ENCODE measurements around the gene SEMA7A.

The SEMA7A gene

DNA sequence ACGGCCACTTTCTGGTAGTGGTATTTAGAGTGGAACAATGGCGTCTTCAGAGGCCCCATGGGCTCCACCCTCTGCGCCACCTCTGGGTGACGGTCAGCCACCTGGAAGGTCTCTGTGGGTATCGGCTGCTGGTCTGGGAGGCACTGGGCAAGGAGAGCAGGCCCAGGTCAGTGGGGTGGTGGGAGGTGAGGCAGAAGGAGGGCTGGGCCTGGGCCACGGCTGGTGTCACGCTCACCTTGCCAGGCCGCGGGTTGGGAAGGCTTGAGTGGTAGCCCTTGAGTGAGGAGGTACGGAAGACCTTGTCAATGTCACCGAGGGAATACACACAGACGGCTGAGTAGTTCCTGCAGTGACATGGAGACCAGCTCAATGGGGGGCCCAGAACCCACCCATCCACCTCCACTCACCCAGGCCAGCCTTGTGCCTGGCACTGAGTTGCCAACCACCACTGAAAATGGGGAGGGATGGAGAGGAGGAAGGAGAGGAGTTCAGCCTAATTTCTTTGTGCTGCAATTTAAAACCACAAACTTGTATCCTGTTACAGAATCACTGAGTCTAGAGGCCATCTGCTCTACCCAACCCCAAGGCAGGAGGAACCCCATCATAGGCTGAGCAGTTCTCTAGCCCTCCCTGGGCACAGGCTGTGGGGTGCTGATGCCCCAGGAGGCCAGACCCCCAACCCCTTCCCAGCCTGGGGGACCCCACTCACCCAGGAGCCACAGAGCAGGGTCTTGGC, 19.0 kb downstream of the SEMA7A start:
- H3K9me3 ChIP-seq (ENCODE audit: low read length) = no peaks in the 10 kb centered on the region
- no peaks in the 10 kb centered on the region for H3F3A ChIP-seq (ENCODE audit: insufficient read depth, low read length)
- H2AFZ ChIP-seq (ENCODE audit: low read length) = no peak overlapping the region
- no peaks in the 10 kb centered on the region for H3K4me1 ChIP-seq (ENCODE audit: insufficient read depth, low read length, severe bottlenecking)
- TF ChIP-seq EZH2 (IDR thresholded peaks at IDR 0.05; ENCODE audit: borderline replicate concordance, low read length) = no peak
- TF ChIP-seq, protein P1, sequence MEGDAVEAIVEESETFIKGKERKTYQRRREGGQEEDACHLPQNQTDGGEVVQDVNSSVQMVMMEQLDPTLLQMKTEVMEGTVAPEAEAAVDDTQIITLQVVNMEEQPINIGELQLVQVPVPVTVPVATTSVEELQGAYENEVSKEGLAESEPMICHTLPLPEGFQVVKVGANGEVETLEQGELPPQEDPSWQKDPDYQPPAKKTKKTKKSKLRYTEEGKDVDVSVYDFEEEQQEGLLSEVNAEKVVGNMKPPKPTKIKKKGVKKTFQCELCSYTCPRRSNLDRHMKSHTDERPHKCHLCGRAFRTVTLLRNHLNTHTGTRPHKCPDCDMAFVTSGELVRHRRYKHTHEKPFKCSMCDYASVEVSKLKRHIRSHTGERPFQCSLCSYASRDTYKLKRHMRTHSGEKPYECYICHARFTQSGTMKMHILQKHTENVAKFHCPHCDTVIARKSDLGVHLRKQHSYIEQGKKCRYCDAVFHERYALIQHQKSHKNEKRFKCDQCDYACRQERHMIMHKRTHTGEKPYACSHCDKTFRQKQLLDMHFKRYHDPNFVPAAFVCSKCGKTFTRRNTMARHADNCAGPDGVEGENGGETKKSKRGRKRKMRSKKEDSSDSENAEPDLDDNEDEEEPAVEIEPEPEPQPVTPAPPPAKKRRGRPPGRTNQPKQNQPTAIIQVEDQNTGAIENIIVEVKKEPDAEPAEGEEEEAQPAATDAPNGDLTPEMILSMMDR (IDR thresholded peaks at IDR 0.05; ENCODE audit: low read length) = no peak
- no peak overlapping the region for H3K4me3 ChIP-seq (ENCODE audit: low read depth, low read length, poor library complexity, severe bottlenecking)
- H3K36me3 ChIP-seq (ENCODE audit: insufficient read depth, low read length) = no peaks in the 10 kb centered on the region
- no peak overlapping the region for H3K4me2 ChIP-seq (ENCODE audit: low read length)
- H3K27ac ChIP-seq (ENCODE audit: low read depth, low read length, poor library complexity, severe bottlenecking) = no peak overlapping the region
- H3K9ac ChIP-seq (ENCODE audit: low read length) = no peak overlapping the region
- 0 out of 2 replicates have a peak, but pooled peaks cover 4% of the 10 kb centered on the region for H3K27me3 ChIP-seq (ENCODE audit: insufficient read depth, low read length)
- no peaks in the 10 kb centered on the region for H3K9me2 ChIP-seq (ENCODE audit: low read depth, low read length)
- H4K20me1 ChIP-seq (ENCODE audit: insufficient read depth, low read length) = no peaks in the 10 kb centered on the region
- no peaks in the 10 kb centered on the region for H3K79me2 ChIP-seq (ENCODE audit: insufficient read depth, low read length)

DNA sequence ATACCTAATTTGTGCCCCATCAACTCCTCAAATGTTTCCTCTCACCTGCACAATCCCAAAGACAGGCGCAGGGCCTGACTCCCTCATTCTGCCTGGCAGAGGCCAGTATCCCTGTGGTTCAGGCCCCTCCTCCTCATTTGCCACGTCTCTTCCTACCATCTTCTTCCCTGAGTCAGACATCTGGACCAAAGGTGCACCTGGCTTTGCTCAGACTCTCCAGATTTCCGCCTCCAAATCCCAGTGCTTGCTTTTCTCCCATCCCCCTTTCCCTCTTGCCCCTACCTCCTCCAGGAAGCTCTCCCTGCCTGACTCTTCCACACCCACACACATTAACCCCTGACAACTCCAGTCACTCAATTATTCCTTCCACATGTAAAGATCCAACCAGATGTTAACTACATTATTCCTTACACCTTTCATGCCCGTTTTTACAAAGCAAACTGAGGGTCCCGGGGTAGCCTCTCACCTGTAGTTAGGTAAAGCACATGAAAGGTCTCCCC, 19.6 kb downstream of the SEMA7A start:
- H3K79me2 ChIP-seq (ENCODE audit: insufficient read depth, low read length) = no peaks in the 10 kb centered on the region
- H3K9ac ChIP-seq (ENCODE audit: low read length) = no peak overlapping the region
- no peaks in the 10 kb centered on the region for H3K9me3 ChIP-seq (ENCODE audit: low read length)
- H3K4me1 ChIP-seq (ENCODE audit: insufficient read depth, low read length, severe bottlenecking) = no peaks in the 10 kb centered on the region
- TF ChIP-seq, protein P1 (IDR thresholded peaks at IDR 0.05; ENCODE audit: low read length) = no peak
- TF ChIP-seq EZH2 (IDR thresholded peaks at IDR 0.05; ENCODE audit: borderline replicate concordance, low read length) = no peak
- H3K27ac ChIP-seq (ENCODE audit: low read depth, low read length, poor library complexity, severe bottlenecking) = no peak overlapping the region
- H3K36me3 ChIP-seq (ENCODE audit: insufficient read depth, low read length) = no peaks in the 10 kb centered on the region
- H3K4me2 ChIP-seq (ENCODE audit: low read length) = no peak overlapping the region
- no peaks in the 10 kb centered on the region for H4K20me1 ChIP-seq (ENCODE audit: insufficient read depth, low read length)
- no peak overlapping the region for H2AFZ ChIP-seq (ENCODE audit: low read length)
- H3K9me2 ChIP-seq (ENCODE audit: low read depth, low read length) = no peaks in the 10 kb centered on the region
- H3K27me3 ChIP-seq (ENCODE audit: insufficient read depth, low read length) = 0 out of 2 replicates have a peak, but pooled peaks cover 4% of the 10 kb centered on the region
- no peaks in the 10 kb centered on the region for H3F3A ChIP-seq (ENCODE audit: insufficient read depth, low read length)
- H3K4me3 ChIP-seq (ENCODE audit: low read depth, low read length, poor library complexity, severe bottlenecking) = no peak overlapping the region

DNA sequence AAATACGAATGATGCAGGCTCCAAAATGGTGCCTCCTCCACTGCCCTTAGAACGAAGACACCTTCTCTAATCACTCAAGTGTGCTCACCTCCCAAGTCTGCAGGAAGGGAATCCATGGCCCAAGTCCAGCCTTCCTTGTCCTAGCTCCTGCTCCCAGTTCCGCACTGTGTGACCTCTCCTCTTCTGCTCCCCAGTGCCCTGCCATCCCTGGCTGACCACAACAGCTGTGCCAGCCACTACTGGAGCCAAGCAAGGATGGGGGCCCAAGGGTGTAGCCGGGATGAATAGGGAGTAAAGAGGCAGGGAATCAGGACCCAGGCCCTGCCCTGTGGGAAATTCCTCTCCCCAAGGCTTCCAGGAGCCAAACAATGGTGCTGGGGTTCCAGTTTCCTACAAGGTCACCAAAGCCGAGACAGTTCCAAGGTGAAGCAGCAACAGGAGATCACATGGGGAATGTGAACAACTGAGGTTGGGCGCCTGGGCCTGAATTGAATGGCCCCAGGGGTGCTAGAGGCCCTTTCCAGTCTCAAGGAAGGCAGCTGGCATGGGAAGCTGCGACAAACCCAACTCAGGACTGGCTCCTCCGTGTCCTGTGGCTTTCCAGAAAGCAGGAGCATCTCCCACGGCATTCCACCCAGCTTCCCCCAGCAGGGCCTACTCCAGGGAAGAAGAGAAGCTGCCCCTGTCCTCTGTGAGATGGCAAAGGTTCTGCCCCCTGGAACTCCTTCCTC, 20.2 kb downstream of the SEMA7A start:
- H3K9me3 ChIP-seq (ENCODE audit: low read length) = no peaks in the 10 kb centered on the region
- H3K9ac ChIP-seq (ENCODE audit: low read length) = no peak overlapping the region
- no peak overlapping the region for H3K4me2 ChIP-seq (ENCODE audit: low read length)
- no peak overlapping the region for H2AFZ ChIP-seq (ENCODE audit: low read length)
- H3K4me3 ChIP-seq (ENCODE audit: low read depth, low read length, poor library complexity, severe bottlenecking) = no peak overlapping the region
- H3K79me2 ChIP-seq (ENCODE audit: insufficient read depth, low read length) = no peaks in the 10 kb centered on the region
- H3K27ac ChIP-seq (ENCODE audit: low read depth, low read length, poor library complexity, severe bottlenecking) = no peak overlapping the region
- 0 out of 2 replicates have a peak, but pooled peaks cover 9% of the 10 kb centered on the region for H3K27me3 ChIP-seq (ENCODE audit: insufficient read depth, low read length)
- no peaks in the 10 kb centered on the region for H3K36me3 ChIP-seq (ENCODE audit: insufficient read depth, low read length)
- H3K9me2 ChIP-seq (ENCODE audit: low read depth, low read length) = no peaks in the 10 kb centered on the region
- no peaks in the 10 kb centered on the region for H3F3A ChIP-seq (ENCODE audit: insufficient read depth, low read length)
- no peaks in the 10 kb centered on the region for H3K4me1 ChIP-seq (ENCODE audit: insufficient read depth, low read length, severe bottlenecking)
- H4K20me1 ChIP-seq (ENCODE audit: insufficient read depth, low read length) = no peaks in the 10 kb centered on the region
- TF ChIP-seq, protein P1 (IDR thresholded peaks at IDR 0.05; ENCODE audit: low read length) = no peak
- no peak for TF ChIP-seq EZH2 (IDR thresholded peaks at IDR 0.05; ENCODE audit: borderline replicate concordance, low read length)
